Subcutaneous adipose tissue (tissue), 4 donors: ENCODE measurements around the gene CNTN4. TPM values are rescaled to one million over a fixed set of nuclear protein-coding genes. Genes with fewer than 3 reads are reported as not detected.

Experiments
- CTCF ChIP-seq: fragments of 450-650 bp; IDR thresholded peaks from one replicate; pipeline ENCODE4 v1.5.1; 2016; ENCODE audit warnings: low read depth, mild to moderate bottlenecking, control low read depth, antibody characterized with exemption, moderate library complexity
- total RNA-seq, 4 donors: library from RNA; depleted of rRNA; stranded (reverse); fragments of >200 nt; gene quantifications; one replicate each; pipeline ENCODE4 v1.1.0, GENCODE V29; 2016

The CNTN4 gene
- total RNA-seq, 4 donors from 2014 or later = 4.2 to 10.5 (median 4.6) TPM

DNA sequence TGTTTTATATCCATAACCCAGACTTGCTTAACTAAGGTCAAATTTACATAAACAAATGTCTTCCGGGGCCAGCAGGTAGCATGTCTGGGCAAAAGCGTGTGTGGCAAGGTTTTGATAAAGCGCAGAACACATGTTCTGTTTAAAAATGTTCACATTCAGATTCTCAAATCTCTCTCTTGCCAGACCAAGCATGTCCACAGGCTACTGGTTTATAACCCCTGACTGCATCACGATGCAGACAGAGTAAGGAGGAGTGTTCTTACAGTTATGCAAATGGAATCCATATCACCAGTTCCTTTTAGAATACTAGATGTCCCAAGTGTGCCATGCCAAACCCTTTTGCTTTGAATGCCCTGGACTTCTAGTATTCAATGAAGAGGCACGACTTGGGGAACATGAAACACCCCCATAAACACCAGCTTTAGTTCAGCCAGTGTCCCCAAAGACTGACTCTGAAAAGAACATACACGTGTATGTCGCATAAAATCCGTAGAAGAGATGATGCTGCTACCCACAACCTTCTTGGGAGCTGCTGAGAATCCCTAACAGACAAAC lies 412.0 kb downstream of the CNTN4 start:
- TF ChIP-seq CTCF = no peak

DNA sequence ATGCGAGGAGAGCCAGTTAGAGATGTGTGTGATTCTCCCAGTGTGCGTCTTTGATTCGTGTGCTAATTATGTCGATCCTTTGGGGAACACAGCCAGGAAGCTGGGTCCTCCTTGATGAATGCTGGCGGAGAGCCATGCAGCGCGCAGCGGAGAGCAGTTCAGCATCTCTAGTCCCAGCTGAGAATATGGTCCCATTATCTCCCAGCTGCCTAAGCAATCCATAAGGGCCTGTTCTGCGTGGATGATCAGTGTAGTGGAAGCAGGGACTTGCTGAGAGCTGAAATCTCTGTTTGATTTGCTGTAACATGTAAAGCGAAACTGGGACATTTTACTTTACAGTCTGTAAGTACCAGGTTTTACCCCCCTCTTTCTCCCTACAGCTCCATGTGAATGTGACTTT lies 412.7 kb downstream of the CNTN4 start:
- no peak for TF ChIP-seq CTCF

GRCh38 chr3:2512881-2513280 lies 414.2 kb downstream of the CNTN4 start:
- TF ChIP-seq CTCF = no peak

DNA sequence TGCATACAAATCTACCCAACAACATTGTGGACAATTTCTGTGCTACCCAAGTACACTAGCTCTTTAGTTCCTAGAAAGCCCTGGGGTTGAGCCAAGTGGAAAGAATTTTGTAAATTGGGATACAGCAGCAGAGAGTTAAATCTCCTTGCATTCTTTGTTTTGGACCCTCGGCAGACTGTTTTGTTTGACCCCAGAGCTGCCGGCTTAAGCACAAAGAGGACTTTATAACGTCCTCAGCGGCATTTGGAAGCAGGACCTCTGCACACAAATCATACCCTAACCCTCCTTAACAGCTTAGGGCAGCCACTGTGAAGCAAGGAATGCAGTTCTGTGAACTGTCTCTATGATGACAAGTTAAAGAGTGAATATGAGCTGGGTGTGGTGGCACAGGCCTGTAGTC lies 415.3 kb downstream of the CNTN4 start:
- no peak for TF ChIP-seq CTCF

- TF ChIP-seq CTCF = no peak
Observed at GRCh38 chr3:2516762-2517441, 418.2 kb downstream of the CNTN4 start.

GRCh38 chr3:2517500-2518172 lies 419.0 kb downstream of the CNTN4 start:
- no peak for TF ChIP-seq CTCF

DNA sequence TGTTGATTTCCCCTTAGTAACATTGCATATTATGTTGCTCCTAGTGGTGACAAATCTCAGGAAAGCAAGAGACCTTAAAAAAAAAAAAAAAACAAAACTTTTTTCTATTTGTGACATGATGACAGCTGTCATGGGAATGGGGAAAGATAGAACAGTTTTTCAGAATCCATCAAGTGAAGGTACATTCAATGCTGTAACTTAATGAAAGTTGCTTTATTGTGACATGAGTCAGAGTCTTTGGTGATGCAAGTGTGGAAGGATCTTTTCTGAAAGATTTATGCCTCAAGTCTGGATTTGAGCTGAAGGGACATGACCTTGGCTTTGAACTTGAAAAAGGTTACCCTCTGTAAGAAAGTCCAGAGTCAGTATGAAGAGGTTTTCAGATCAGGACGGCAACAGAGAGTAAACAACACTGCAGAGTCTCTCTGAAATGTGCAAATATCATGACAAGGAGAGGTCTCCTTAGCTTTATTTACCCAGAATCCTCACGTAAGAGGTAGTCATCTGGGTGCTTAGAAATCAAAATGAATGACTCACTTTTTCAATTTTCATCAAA lies 424.7 kb downstream of the CNTN4 start:
- no peak for TF ChIP-seq CTCF
